22Rv1 (cell line): ENCODE results near the gene MUSK.

Source experiments
- H3K27ac ChIP-seq: fragments of 450-650 bp; 2 replicates; pipeline ENCODE4 v1.5.1; 2017
- CTCF ChIP-seq: fragments of 450-650 bp; IDR thresholded peaks from 2 replicates; pipeline ENCODE4 v1.5.1; 2017; ENCODE audit warnings: mild to moderate bottlenecking
- ZFX ChIP-seq: fragments of 450-650 bp; IDR thresholded peaks from 2 replicates; pipeline ENCODE4 v1.6.1; 2017; ENCODE audit warnings: antibody characterized with exemption, borderline replicate concordance

MUSK gene

DNA sequence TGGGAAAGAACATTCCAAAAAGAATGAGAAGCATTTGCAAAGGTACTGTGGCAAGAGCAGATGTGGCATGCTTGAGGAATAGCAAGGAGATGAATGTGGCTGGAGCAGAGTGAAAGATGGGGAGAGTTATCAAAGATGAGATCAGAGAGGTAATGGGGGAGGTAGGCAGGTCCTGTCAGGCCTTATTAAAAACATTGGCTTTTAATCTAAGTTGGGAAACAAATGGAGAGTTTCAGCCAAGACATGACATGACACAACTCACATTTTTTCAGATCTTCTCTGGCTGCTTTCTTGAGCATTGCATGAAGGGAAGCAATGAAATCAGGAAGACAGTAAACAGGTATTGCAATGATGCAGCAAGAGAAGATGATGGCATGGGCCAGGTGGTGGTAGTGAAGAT lies 120.3 kb downstream of the MUSK start:
- H3K27ac ChIP-seq: no peak overlapping the region
- no peak for TF ChIP-seq CTCF
- TF ChIP-seq ZFX: no peak

DNA sequence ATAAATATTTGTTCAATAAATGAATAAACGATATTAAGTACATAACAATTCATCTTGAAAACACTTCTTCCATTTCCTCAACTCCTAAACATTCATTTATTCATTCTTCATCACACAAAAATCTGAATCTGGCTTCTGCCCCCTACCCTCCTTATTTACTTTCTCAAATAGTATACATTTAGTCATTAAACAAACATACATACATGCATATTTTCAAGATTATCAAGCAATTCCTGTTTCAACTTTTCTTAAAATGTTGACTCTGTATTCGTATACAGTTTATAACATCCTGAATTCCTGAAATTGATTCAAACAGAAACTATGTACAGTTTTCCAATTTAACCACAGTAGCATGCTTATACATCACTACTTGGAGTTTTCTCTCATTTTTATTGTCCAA lies 129.0 kb downstream of the MUSK start:
- TF ChIP-seq CTCF: no peak
- no peak for TF ChIP-seq ZFX
- H3K27ac ChIP-seq: no peak overlapping the region

DNA sequence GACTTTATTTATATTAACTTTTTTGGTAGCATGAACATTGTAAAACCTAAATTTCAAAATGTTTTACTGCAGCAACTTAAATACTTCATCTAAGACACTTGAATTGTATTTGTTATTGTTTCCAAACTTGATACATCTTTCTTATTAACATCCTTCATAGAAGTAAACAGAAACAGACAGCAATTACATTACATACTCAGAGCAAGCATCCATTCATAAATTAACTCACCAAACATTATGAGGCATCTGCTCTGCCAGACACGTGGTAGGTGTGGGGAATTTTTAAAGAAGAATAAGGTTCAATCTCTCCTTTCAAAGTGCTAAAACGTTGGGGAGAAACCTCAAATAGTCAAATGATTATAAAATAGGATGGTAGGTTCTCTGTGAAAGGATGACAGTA lies 130.8 kb downstream of the MUSK start:
- H3K27ac ChIP-seq: no peak overlapping the region
- TF ChIP-seq ZFX (no peak), CTCF (no peak)

DNA sequence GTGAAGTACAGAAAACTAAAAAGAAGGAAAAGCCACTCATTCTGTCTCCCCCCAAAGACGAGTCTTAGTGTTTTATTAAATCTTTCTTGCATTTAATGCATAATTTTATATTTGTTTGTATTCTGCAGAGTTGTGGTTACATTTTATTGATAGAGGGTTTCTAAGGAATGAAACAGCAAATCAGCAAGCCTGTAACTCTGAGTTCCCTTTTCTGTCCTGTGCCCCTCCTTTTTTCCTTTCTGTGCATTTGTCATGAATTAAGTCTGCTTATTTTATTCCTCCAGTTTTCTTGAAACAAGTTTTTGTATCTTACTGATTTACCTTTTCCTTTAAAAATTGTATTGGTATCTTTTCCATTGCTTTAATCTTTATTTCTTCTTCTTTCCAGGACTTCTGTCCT lies 132.8 kb downstream of the MUSK start:
- no peak overlapping the region for H3K27ac ChIP-seq

DNA sequence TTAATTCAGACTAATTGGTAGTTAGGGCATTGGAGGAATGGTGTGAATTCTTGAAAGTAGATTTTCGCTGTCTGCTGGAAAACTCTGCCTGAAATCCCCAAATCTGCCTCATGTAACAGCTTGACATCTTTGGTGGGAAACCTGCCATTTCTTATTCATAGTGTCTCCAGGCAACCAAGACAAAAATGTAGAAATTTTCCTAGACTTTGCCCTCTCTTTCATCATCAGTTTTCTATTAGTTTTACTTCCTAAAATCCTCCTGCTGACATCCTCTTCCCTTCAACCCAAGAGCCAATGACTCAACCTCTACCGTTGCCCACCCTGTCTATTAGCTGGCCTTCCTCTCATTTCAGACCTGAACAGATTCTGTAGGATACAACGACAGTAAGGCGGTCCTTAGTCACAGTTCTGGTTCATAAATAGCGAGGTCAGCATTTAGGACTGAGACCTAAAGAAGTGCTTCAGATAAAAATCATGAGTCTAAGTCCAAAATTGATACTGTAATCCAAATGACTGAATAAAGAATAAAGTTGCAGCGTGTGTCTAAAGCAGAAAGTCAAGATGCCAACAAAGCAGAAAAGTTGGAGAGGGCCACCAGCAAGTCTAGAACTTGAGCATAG lies 133.9 kb downstream of the MUSK start:
- TF ChIP-seq ZFX (no peak), CTCF (no peak)
- H3K27ac ChIP-seq: no peak overlapping the region

More for the DNA sequence above, 132.8 kb downstream of the MUSK start:
- TF ChIP-seq CTCF: no peak
- no peak for TF ChIP-seq ZFX

DNA sequence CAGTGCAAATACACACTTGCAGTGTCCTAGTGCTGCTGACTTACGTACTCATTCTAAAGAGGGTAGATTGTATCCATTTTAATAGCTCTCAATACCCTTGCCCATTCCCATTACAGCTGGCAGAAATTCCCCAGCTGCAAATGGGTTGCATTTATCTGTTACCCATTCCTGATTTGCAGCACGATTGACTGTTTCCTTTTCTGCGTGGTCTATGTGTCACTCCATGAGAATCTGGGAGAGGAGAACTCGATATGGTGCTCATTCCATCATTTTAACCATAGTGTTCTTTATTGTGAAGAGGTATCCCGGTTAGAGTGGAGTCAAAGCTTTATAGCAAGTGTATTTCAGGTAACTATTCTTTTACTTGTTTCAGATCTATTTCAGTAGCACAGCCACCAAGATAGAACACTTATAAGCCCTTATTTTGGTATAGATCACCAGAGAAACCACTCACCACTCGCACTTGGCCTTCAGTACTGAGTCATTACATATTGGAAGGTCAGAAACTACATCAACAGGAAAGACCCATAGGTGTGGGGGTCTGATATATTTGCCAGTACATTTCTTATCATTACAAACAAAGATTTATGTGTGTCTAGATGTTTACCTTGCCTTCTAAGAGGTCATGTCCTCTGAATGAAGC lies 139.5 kb downstream of the MUSK start:
- no peak overlapping the region for H3K27ac ChIP-seq
- TF ChIP-seq CTCF: no peak
- TF ChIP-seq ZFX: no peak

DNA sequence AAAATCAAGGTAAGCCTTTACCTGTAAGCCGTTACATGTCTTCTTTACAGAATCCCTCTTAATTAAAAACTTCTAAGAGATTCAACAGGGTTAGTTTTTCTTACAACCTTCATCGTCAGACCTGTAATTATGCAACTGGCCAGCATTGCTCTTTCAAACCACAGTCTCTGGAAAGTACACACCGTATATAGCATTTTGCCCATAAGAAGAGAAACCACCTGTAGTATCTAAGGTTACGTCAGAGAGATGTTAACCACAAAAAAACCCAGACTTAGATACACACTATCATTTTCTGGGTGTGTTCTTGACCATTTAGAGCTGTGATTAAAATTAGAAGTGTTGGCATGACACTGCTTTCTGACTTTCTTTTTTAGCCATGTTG lies 140.0 kb downstream of the MUSK start:
- no peak overlapping the region for H3K27ac ChIP-seq
- no peak for TF ChIP-seq CTCF
- no peak for TF ChIP-seq ZFX
